ENCODE measurements around the gene TMEM60. TPM values are rescaled to one million over a fixed set of nuclear protein-coding genes. Genes with fewer than 3 reads are reported as not detected.
"Not testable (repeated sequence)": the region's sequence is repeated elsewhere in the genome, so short reads cannot be mapped to it uniquely, and the experiment has no call there.

TMEM60 gene
- total RNA-seq, 1 experiment from 2014 or later = 34.9 TPM

DNA sequence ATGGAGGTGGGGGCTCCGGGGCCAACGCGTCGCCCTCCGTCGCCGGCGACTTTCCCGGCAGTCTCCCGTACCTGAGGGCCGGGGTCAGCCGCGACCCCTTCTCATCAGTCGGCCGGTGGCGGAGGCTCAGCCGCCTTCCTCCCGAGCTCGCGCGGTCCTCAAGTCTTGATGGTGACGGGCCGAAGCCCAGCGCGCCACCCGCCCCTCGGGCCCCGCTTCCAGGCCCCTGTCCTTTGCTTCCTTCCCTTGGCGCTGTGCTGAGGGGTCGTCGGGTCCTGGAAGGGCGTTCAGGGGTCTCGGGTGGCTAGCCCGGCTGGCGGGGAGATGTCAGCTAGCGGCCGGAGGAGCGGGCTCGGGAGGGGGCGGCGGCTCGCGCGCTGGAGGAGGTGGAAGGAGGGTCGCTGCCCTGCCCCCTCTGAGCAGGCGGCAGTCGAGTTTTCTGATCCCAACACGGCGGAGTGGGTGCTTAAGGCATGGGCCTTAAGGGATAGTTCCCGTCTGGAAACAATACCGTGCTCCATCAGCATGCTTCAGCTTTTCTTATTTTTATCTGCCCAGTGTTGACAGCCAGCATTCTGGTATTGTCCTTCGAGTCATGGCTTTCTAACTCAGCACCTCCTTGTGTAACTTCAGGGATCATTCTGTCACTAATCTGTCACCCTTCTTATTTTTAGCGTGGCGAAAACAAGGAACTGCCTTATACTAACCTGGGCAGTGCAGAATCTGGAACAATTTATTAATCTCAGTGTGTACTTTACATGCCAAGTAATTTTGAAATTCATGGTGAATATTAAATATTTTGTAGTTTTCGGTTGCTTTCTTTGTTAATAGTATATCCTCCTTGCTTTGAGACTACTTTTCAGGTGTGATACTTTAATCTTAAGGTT is 1.1 kb upstream of the TMEM60 start:
- Histone ChIP-seq H3K4me3 (peak overlapping the region; percentile 86), H3K27me3 (no peaks in the 10 kb centered on the region), H3K4me1 (no peaks in the 10 kb centered on the region; the same call in 1 of the 2 replicates), H3K27ac (peak overlapping the region; percentile 68), H3K36me3 (no peaks in the 10 kb centered on the region), H3K9me3 (replicated peaks) (no peaks in the 10 kb centered on the region)
- peak; percentile 61 to 70 for DNase-seq

DNA sequence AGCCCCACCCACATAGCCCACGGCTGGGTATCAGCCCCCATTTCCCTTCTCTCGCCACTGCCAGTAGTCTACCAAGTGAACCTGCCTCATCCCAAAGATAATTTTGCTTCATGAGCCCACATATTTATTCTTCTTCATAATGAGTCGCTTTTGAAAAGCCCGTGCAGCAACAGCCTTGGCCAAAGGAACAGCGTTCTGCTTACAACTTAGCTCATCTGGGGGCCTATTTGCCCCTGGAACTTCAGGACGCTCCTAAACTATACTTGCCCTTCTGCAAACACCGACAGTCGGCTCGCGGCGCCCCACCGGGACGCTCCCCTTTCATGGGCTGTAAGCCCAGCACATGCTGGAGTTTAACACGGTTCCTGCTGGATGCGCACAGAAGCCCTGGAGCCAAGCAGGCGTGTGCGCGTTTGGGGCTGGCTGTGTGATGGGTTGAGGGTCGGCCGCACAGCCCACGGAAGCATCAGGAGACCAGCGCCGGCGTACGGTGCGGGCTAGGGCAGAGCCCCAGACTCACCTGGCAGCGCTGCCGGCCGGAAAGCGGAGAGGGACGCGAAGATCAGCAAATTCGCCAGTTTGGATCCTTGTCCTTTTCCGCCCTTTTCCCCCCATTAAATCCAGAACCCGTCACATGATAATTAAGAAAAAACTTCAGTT is 370 bp downstream of the TMEM60 start:
- Histone ChIP-seq H3K27me3 (no peaks in the 10 kb centered on the region), H3K4me1 (no peaks in the 10 kb centered on the region; the same call in 1 of the 2 replicates), H3K4me3 (peak overlapping the region; percentile 86), H3K9me3 (replicated peaks) (no peaks in the 10 kb centered on the region), H3K27ac (peak overlapping the region; percentile 60), H3K36me3 (no peaks in the 10 kb centered on the region; the same call in 1 of the 2 replicates)
- DNase-seq = peak in 1 of 2 experiments; percentile 44

DNA sequence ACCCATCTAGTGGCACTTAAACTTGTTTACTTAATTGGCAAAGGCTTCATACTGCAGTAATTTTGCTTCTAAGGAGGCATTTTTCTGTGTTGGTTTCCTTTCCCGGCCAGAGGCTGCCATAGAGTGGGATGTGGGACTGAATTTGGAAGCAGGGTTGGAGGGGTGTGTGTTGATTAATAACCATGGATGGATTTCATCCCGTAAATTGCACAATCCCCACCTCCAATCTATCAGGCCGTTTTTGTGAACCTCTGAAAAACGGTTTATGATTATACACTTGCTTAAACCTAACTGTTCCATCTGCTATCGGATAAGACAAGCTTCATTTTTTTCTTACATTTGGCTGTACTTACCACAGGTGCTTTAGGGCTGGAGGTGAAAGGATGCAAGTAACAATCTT is 1.3 kb downstream of the TMEM60 start:
- Histone ChIP-seq H3K27me3 (no peaks in the 10 kb centered on the region), H3K4me3 (peak overlapping the region; percentile 86), H3K4me1 (no peaks in the 10 kb centered on the region; the same call in 1 of the 2 replicates), H3K36me3 (no peaks in the 10 kb centered on the region; the same call in 1 of the 2 replicates), H3K27ac (no peak overlapping the region), H3K9me3 (replicated peaks) (no peaks in the 10 kb centered on the region)
- DNase-seq = no peak

DNA sequence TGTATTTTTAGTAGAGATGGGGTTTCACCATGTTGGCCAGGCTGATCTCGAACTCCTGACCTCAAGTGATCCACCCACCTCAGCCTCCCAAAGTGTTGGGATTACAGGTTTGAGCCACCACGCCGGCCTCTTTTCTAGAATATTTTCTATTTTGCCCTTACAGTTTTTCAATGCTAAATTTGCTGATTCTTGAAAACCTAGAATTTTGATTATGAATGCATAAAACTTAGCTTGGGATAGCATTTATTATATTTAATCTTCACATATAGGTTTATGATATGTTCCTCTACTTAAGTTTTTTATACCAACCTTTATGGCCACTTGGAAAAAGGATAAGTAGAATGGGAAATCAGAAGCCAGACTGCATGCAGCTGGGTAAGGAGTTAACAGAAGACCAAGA is 2.1 kb downstream of the TMEM60 start:
- Histone ChIP-seq H3K4me1 (no peaks in the 10 kb centered on the region; the same call in 1 of the 2 replicates), H3K27me3 (no peaks in the 10 kb centered on the region), H3K4me3 (no peak overlapping the region), H3K27ac (no peak overlapping the region), H3K36me3 (no peaks in the 10 kb centered on the region; the same call in 1 of the 2 replicates), H3K9me3 (replicated peaks) (no peaks in the 10 kb centered on the region)
- no peak for DNase-seq

DNA sequence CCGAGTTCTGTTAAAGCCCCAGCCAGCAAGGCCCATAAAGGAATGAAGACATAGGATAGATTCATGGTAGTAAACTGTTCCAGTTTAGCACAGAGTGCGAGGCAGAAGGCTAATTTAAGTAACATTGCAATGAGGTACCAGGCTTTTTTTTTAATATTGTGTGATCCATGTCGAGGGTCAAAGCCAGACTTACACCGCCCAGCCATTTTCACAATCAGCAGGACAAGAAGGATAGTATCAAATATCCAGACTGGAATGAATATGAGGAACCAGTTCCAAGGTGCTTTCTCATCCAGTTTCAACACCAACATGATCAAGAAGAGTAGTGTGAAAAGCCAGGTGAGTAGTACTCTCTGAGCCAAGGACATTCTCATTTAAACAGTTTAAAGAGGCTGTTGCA is 4.2 kb downstream of the TMEM60 start:
- H3K4me3 ChIP-seq = no peak overlapping the region
- H3K27me3 ChIP-seq = no peaks in the 10 kb centered on the region
- DNase-seq = no peak
- no peak overlapping the region for H3K27ac ChIP-seq
- no peaks in the 10 kb centered on the region for H3K9me3 ChIP-seq (replicated peaks)
- H3K36me3 ChIP-seq = no peaks in the 10 kb centered on the region; the same call in 1 of the 2 replicates
- H3K4me1 ChIP-seq = no peaks in the 10 kb centered on the region; the same call in 1 of the 2 replicates

DNA sequence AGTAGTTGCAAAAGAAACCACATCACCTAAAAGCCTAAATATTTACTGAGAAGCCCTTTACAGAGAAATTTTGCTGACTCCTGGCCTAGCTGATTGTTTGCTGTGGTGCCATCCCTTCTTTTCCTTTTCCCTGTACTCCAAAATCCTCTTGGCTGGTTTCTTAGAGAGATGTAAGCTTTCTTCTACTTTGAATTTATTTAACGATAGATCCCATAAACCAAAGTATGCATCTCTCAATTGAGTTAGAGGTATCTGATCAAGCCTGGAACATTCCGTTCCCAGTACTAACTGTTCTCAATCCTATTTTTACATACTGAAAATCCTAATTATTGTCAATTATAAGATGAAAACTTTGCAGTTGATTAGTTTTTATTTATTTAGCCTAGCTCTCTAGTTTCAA is 6.3 kb downstream of the TMEM60 start:
- H3K4me1 ChIP-seq = no peaks in the 10 kb centered on the region; the same call in 1 of the 2 replicates
- no peak overlapping the region for H3K27ac ChIP-seq
- no peak for DNase-seq
- no peaks in the 10 kb centered on the region for H3K27me3 ChIP-seq
- no peak overlapping the region for H3K4me3 ChIP-seq
- H3K36me3 ChIP-seq = no peaks in the 10 kb centered on the region; the same call in 1 of the 2 replicates
- H3K9me3 ChIP-seq (replicated peaks) = no peaks in the 10 kb centered on the region

DNA sequence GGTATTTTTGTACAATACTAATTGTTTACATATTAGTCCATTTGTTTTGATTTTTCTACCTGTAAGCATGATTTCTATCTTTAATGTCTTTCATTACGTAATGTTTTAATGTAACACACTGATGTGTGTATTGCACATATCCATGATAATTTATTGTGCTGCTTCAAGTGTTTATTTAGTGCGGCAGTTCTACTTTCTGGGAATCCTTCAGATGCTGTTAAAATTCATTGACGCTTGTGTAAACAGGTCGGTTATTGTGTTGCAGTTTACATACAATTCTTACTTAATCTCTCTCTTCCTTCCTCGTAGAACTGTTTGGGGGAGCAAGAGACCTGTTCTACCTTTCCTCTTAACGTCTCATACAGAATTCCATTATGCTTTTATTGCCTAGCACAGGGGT is 6.9 kb downstream of the TMEM60 start:
- no peak overlapping the region for H3K4me3 ChIP-seq
- no peaks in the 10 kb centered on the region for H3K27me3 ChIP-seq
- H3K36me3 ChIP-seq = peaks cover 3% of the 10 kb centered on the region; the same call in 1 of the 2 replicates
- H3K27ac ChIP-seq = no peak overlapping the region
- H3K4me1 ChIP-seq = no peaks in the 10 kb centered on the region
- no peaks in the 10 kb centered on the region for H3K9me3 ChIP-seq (replicated peaks)
- no peak for DNase-seq

DNA sequence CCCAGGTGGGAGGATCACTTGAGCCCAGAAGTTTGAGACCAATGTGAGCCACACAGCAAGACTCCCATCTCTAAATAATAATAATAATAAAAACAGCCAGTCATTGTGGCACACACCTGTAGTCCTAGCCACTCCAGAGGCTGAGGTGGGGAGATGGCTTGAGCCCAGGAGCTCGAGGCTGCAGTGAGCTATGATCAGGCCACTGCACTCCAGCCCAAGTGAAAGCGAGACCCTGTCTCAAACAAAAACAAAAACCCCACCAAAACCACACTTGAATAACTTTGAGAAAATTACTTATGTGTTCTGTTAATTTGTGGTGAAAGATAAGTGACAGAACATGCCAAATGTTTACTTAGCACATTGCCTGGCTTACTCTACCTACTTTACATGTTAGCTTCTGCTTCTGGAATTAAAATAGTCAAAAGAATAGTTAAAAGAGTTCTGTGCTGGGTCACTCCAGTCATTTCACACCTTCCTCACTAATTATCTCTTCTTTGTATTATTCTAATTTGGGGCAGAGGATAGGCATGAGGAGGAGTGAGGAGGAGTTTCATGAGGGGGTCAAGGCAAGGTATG is 9.8 kb downstream of the TMEM60 start:
- Histone ChIP-seq H3K27ac (no peak overlapping the region), H3K4me3 (no peak overlapping the region), H3K27me3 (no peaks in the 10 kb centered on the region), H3K36me3 (peaks cover 11% of the 10 kb centered on the region), H3K9me3 (replicated peaks) (no peaks in the 10 kb centered on the region), H3K4me1 (no peaks in the 10 kb centered on the region)
- DNase-seq = no peak

DNA sequence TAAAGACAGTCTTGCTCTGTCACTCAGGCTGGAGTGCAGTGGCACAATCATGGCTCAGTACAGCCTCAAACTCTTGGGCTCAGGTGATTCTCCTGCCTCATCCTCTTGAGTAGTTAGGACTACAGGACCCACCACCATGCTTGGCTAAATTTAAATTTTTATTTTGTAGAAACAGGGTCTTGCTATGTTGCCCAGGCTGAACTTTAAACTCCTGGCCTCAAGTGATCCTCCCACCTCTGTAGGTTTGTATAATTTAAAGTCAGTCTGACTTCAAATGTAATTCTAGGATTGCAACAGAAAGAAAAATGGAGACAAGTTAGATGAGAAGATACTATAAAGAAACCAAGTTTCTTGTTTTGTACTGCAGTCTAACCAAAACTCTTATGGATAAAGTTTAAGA is 11.5 kb downstream of the TMEM60 start:
- H3K27ac ChIP-seq = no peak overlapping the region
- no peak for DNase-seq

DNA sequence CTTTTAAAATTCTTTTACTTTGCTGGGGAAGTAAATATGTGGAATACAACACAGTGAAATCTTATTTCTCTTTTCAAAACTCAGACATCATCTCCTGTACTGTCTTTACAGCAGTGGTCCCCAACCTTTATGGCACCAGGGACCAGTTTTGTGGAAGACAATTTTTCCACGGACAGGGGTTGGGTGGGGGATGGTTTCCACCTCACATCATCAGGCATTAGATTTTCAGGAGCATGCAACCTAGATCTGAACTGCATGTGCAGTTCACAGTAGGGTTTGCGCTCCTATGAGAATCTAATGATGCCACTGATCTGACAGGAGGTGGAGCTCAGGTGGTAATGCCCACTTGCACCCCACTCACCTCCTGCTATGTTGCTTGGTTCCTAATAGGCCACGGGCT is 12.2 kb downstream of the TMEM60 start:
- no peak for DNase-seq
- H3K27ac ChIP-seq = no peak overlapping the region
- H3K9me3 ChIP-seq (replicated peaks) = no peaks in the 10 kb centered on the region
- H3K27me3 ChIP-seq = no peaks in the 10 kb centered on the region
- H3K4me1 ChIP-seq = no peaks in the 10 kb centered on the region
- no peak overlapping the region for H3K4me3 ChIP-seq
- H3K36me3 ChIP-seq = peaks cover 20% of the 10 kb centered on the region

More for the DNA sequence above, 11.5 kb downstream of the TMEM60 start:
- no peaks in the 10 kb centered on the region for H3K9me3 ChIP-seq (replicated peaks)
- H3K36me3 ChIP-seq = peaks cover 18% of the 10 kb centered on the region
- H3K27me3 ChIP-seq = no peaks in the 10 kb centered on the region
- no peaks in the 10 kb centered on the region for H3K4me1 ChIP-seq
- no peak overlapping the region for H3K4me3 ChIP-seq

DNA sequence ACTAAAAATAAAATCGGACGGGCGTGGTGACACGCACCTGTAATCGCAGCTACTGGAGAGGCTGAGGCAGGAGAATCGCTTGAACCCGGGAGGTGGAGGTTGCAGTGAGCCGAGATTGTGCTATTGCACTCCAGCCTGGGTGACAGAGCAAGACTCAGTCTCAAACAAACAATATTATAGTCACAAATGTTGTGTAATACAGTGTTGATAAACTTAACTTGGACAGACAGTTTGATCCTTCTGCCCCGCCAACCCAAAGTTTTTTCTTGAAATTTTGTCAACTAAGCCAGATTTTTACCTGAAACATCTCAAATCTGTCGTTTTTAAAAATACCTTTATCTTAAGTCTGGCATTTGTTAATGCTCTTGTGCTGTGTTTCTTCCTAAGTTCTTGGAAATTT is 13.8 kb downstream of the TMEM60 start:
- H3K27ac ChIP-seq; H3K9me3 ChIP-seq (replicated peaks); H3K4me1 ChIP-seq; H3K4me3 ChIP-seq; H3K27me3 ChIP-seq; DNase-seq: not testable (repeated sequence)
- peaks cover 32% of the 10 kb centered on the region for H3K36me3 ChIP-seq

DNA sequence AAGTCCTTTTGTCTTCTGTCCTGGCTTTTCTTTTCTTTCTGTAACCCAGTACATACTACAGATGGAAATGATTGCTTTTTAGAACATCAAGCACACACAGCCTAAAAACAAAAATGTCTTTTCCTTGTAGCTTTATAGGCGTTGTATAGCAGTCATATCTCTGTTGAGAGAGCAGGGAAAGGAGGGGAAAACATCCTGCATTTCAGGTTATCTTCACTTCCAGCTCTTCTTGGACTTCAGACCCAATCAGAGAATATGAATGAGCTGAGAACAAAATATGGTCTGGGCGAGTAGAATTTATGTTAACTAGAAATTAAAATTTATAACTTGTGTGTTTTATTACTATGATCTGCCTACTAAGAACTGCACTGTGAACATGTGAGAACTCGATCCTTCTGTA is 14.7 kb downstream of the TMEM60 start:
- no peaks in the 10 kb centered on the region for H3K27me3 ChIP-seq
- H3K27ac ChIP-seq = no peak overlapping the region
- peaks cover 38% of the 10 kb centered on the region for H3K36me3 ChIP-seq
- no peak overlapping the region for H3K4me3 ChIP-seq
- no peaks in the 10 kb centered on the region for H3K4me1 ChIP-seq
- DNase-seq = no peak
- no peaks in the 10 kb centered on the region for H3K9me3 ChIP-seq (replicated peaks)

DNA sequence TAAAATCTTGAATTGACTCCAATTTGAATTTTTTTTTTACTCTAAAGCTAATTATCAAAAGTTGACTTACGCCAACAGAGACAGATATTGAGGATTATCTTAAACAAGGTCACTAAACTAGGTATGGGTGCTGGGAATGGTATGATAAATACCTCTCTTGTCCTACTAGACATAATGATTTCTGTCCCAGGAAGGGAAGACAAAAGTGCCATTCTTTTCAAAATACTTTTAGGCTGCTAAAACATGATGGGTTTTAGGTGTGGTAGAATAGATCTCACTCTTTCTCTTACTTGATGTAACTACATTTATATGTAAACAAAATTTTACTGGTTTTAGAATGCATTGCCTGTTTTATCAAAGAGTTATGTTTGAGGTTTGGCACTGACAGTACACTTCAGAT is 15.1 kb downstream of the TMEM60 start:
- H3K27ac ChIP-seq = no peak overlapping the region
- no peak overlapping the region for H3K4me3 ChIP-seq
- H3K36me3 ChIP-seq = peaks cover 39% of the 10 kb centered on the region
- no peaks in the 10 kb centered on the region for H3K4me1 ChIP-seq
- DNase-seq = no peak
- H3K9me3 ChIP-seq (replicated peaks) = no peaks in the 10 kb centered on the region
- H3K27me3 ChIP-seq = no peaks in the 10 kb centered on the region

DNA sequence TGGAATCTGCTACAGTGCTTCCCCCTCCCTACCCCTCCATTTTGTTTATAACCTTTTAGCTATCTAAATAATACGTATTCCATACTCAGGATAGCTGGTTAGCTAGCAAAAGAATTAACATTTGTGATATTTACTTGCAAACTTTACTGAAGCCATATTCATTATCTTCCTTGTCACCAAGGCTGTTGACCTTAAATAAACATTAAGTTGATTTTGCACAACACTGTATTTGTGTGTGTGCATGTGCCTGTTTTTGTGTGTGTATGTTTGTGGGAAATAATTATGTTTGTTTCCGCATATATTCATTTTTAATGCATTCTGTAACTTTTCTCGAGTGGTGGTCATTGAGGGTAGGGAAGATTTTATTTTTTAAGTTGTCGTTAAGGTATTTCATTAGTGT is 15.9 kb downstream of the TMEM60 start:
- DNase-seq = no peak
- H3K27ac ChIP-seq = no peak overlapping the region
- no peak overlapping the region for H3K4me3 ChIP-seq
- peaks cover 46% of the 10 kb centered on the region for H3K36me3 ChIP-seq
- H3K27me3 ChIP-seq = no peaks in the 10 kb centered on the region
- H3K9me3 ChIP-seq (replicated peaks) = no peaks in the 10 kb centered on the region
- no peaks in the 10 kb centered on the region for H3K4me1 ChIP-seq

DNA sequence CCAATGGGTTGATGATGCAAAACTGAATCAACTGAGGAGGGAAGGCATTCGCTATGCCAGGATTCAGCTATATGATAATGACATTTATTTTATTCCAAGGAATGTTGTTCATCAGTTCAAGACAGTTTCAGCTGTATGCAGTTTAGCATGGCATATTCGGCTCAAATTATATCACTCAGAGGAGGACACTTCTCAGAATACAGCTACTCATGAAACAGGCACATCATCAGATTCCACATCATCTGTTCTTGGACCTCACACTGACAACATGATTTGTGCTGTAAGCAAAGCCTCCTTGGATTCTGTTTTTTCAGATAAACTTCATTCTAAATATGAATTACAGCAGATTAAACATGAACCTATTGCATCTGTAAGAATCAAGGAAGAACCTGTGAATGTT is 19.7 kb downstream of the TMEM60 start:
- no peaks in the 10 kb centered on the region for H3K9me3 ChIP-seq (replicated peaks)
- DNase-seq = no peak
- H3K27me3 ChIP-seq = no peaks in the 10 kb centered on the region
- H3K27ac ChIP-seq = no peak overlapping the region
- H3K36me3 ChIP-seq = peaks cover 68% of the 10 kb centered on the region
- no peaks in the 10 kb centered on the region for H3K4me1 ChIP-seq
- H3K4me3 ChIP-seq = no peak overlapping the region

Data from SJCRH30 (cell line).